ENCODE data around the gene CD2. TPM values are rescaled to one million over a fixed set of nuclear protein-coding genes. Genes with fewer than 3 reads are reported as not detected.

The CD2 gene
- total and polyA plus RNA-seq, 3 experiments from 2014 or later: 353 to 440 (median 364) TPM

- CTCF ChIA-PET: interaction anchor here (0.9 kb wide), 1 partner anchor 42 kb away, joined by 3 read pairs; no protein-coding TSS in a partner anchor
- Histone ChIP-seq H3K4me3 (ENCODE audit: low read length) (no peak overlapping the region), H3K36me3 (ENCODE audit: insufficient read depth, low read length) (no peaks in the 10 kb centered on the region), H3K4me1 (ENCODE audit: insufficient read depth, low read length) (peaks cover 63% of the 10 kb centered on the region), H3K27ac (ENCODE audit: low read depth, low read length) (no peak overlapping the region), H3K9me3 (ENCODE audit: low read length) (peaks cover 11% of the 10 kb centered on the region), H3K27me3 (ENCODE audit: insufficient read depth, low read length, poor library complexity, severe bottlenecking) (no peaks in the 10 kb centered on the region)
- no peak overlapping the region for H3K4me3 Mint-ChIP-seq
- H3K9me3 Mint-ChIP-seq: peaks cover 15 to 27% (median 23%) of the 10 kb centered on the region in 5 donors
- peak overlapping the region in 7 of 8 donors; percentile 32 to 99 (median 76) for H3K27ac Mint-ChIP-seq
- POLR2A ChIA-PET: interaction anchor here (11.9 kb wide), 1 partner anchor 45 kb away, joined by 233 read pairs; no protein-coding TSS in a partner anchor
- no peaks in the 10 kb centered on the region for H3K27me3 Mint-ChIP-seq
- DNase-seq: no peak
- H3K4me1 Mint-ChIP-seq: peaks cover 77 to 96% (median 88%) of the 10 kb centered on the region in 3 donors
- H3K36me3 Mint-ChIP-seq: peaks cover 10 to 31% (median 21%) of the 10 kb centered on the region in 3 donors
These were observed 57.1 kb downstream of the CD2 start for GRCh38 chr1:116811321-116811720.

- Histone ChIP-seq H3K27me3 (ENCODE audit: insufficient read depth, low read length, poor library complexity, severe bottlenecking) (no peaks in the 10 kb centered on the region), H3K27ac (ENCODE audit: low read depth, low read length) (no peak overlapping the region), H3K4me3 (ENCODE audit: low read length) (no peak overlapping the region), H3K36me3 (ENCODE audit: insufficient read depth, low read length) (no peaks in the 10 kb centered on the region), H3K9me3 (ENCODE audit: low read length) (peaks cover 11% of the 10 kb centered on the region), H3K4me1 (ENCODE audit: insufficient read depth, low read length) (peaks cover 44% of the 10 kb centered on the region)
- ChIA-PET CTCF (interaction anchor here (1.0 to 8.7 kb wide), 8 partner anchors 9 to 241 kb away, joined by 3 to 172 read pairs (median 18); partner anchors contain the start of gene CD2), POLR2A (interaction anchor here (1.3 to 2.9 kb wide), 5 partner anchors 8 to 77 kb away, joined by 3 to 40 read pairs (median 25); no protein-coding TSS in a partner anchor)
- no peak for DNase-seq
- Mint-ChIP-seq H3K9me3 (peaks cover 15 to 27% (median 23%) of the 10 kb centered on the region in 5 donors), H3K4me1 (peaks cover 58 to 75% (median 68%) of the 10 kb centered on the region in 3 donors), H3K27me3 (no peaks in the 10 kb centered on the region), H3K27ac (peak overlapping the region; percentile 22 to 80 (median 65)), H3K36me3 (peaks cover 10 to 31% (median 21%) of the 10 kb centered on the region in 3 donors), H3K4me3 (peak overlapping the region in 3 of 7 donors; percentile 12 to 36 (median 32))
These were observed 60.9 kb downstream of the CD2 start for GRCh38 chr1:116814926-116815723.

GRCh38 chr1:116817582-116818064, 63.4 kb downstream of the CD2 start:
- Mint-ChIP-seq H3K27ac (peak overlapping the region; percentile 72 to 95 (median 88)), H3K4me3 (peak overlapping the region; percentile 47 to 78 (median 71)), H3K4me1 (peaks cover 38 to 53% (median 45%) of the 10 kb centered on the region in 3 donors), H3K27me3 (no peaks in the 10 kb centered on the region), H3K9me3 (peaks cover 12 to 17% (median 14%) of the 10 kb centered on the region in 5 donors), H3K36me3 (peaks cover 3 to 21% (median 12%) of the 10 kb centered on the region in 3 donors)
- ChIA-PET POLR2A (interaction anchor here (0.5 to 1.0 kb wide), 3 partner anchors 17 to 81 kb away, joined by 3 read pairs; no protein-coding TSS in a partner anchor), CTCF (interaction anchor here (0.6 to 8.7 kb wide), 15 partner anchors 10 to 242 kb away, joined by 3 to 172 read pairs (median 4); partner anchors contain the start of genes CD2 and TTF2)
- Histone ChIP-seq H3K27ac (ENCODE audit: low read depth, low read length) (no peak overlapping the region), H3K27me3 (ENCODE audit: insufficient read depth, low read length, poor library complexity, severe bottlenecking) (no peaks in the 10 kb centered on the region), H3K4me3 (ENCODE audit: low read length) (no peak overlapping the region), H3K9me3 (ENCODE audit: low read length) (peaks cover 10% of the 10 kb centered on the region), H3K36me3 (ENCODE audit: insufficient read depth, low read length) (no peaks in the 10 kb centered on the region), H3K4me1 (ENCODE audit: insufficient read depth, low read length) (peaks cover 30% of the 10 kb centered on the region)
- DNase-seq: peak; percentile 63 to 84 (median 69)

Other genes with a start within 250 kb of the CD2 start
- 10 to 100 TPM; 29.9 to 30.7 TPM for gene CD58, start 183.4 kb upstream of the CD2 start, total RNA-seq
- gene CD58, start 183.4 kb upstream of the CD2 start, polyA plus RNA-seq: 49.1 TPM
- gene IGSF3, start 86.7 kb upstream of the CD2 start, total RNA-seq: 1 to 10 TPM; 1.8 to 2.0 TPM
- gene IGSF3, start 86.7 kb upstream of the CD2 start, polyA plus RNA-seq: not detected
- 1 to 10 TPM; 6.1 to 6.5 TPM for gene PTGFRN, start 155.5 kb downstream of the CD2 start, total RNA-seq
- gene PTGFRN, start 155.5 kb downstream of the CD2 start, polyA plus RNA-seq: 0.39 TPM
- gene CD101, start 247.3 kb downstream of the CD2 start, total RNA-seq: under 1 TPM; 0.39 to 0.66 TPM
- gene CD101, start 247.3 kb downstream of the CD2 start, polyA plus RNA-seq: 72.0 TPM

Data from CD8-positive, alpha-beta memory T cell (primary cell).